ENCODE measurements around the gene RALGDS. TPM values are rescaled to one million over a fixed set of nuclear protein-coding genes. Genes with fewer than 3 reads are reported as not detected.
"Not testable (repeated sequence)": the region's sequence is repeated elsewhere in the genome, so short reads cannot be mapped to it uniquely, and the experiment has no call there.

Gene RALGDS
- total RNA-seq, 2 donors from 2014 or later: 24.2 to 39.7 TPM

DNA sequence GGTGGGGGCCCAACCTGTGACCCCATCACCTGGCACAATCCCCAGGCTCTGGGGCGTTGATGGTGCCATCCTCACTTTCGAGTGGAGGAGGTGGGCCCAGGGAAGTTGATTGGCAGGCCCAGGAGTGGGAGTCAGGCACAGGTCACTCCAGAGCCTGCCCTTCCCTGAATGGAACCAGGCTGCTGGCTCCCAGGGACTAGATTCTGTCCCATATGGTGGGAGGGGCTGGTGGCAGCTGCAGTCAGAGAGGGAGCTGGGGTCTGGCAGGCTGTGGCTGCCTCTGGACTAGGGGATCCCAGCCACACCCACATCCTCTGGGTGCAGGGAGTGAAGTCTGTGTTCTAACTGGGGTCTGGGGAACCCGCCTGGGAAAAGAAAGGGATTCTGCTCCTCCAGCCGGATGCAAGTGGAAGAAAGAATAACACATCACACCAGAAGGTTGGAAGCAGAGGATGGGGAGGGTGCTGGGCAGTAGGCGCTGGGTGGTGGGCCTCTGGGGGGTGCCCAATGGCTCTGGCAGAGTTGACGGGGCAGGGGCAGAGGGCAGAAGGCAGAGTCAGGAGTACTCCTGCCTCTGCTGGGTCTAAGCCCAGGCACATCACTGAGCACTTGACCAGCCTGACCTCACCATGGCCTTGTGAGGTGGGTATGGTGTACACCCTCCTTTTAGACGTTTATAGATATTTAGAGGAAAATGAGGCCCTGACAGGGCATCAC is 33.5 kb downstream of the RALGDS start:
- H3K36me3 ChIP-seq: no peaks in the 10 kb centered on the region
- H3K9ac ChIP-seq (ENCODE audit: low read depth in 2 of 2, low read length in 2 of 2): no peak overlapping the region
- TF ChIP-seq CTCF (IDR thresholded peaks at IDR 0.05): no peak
- no peaks in the 10 kb centered on the region for H3K27me3 ChIP-seq
- no peak for DNase-seq
- no peaks in the 10 kb centered on the region for H3K4me1 ChIP-seq
- intact Hi-C loops (cut with DNase I): no loop called here
- H3K4me3 ChIP-seq: no peak overlapping the region
- H3K27ac ChIP-seq: no peak overlapping the region
- no peaks in the 10 kb centered on the region for H3K9me3 ChIP-seq

DNA sequence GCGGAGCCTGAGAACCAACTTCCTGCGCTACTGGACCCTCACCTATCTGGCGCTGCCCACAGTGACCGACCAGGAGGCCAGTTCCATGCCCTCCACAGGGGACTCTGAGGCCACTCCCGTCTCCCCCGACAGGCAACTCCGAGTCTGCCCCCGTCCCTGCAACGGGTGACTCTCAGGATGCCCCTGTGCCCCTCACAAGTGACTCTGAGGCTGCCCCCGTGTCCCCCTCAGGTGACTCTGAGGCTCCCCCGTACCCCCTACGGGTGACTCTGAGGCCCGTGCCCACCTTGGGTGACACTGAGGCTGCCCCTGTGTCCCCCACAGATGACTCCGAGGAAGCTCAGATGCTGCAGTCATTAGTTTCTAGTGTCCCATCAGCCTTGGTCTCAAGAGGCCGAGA is 34.1 kb downstream of the RALGDS start:
- Histone ChIP-seq H3K4me1 (no peaks in the 10 kb centered on the region), H3K36me3 (no peaks in the 10 kb centered on the region), H3K27me3 (no peaks in the 10 kb centered on the region), H3K4me3 (no peak overlapping the region), H3K9me3 (no peaks in the 10 kb centered on the region), H3K27ac (no peak overlapping the region), H3K9ac (ENCODE audit: low read depth in 2 of 2, low read length in 2 of 2) (no peak overlapping the region)
- TF ChIP-seq CTCF (IDR thresholded peaks at IDR 0.05): no peak
- no peak for DNase-seq
- intact Hi-C loops (cut with DNase I): no loop called here

DNA sequence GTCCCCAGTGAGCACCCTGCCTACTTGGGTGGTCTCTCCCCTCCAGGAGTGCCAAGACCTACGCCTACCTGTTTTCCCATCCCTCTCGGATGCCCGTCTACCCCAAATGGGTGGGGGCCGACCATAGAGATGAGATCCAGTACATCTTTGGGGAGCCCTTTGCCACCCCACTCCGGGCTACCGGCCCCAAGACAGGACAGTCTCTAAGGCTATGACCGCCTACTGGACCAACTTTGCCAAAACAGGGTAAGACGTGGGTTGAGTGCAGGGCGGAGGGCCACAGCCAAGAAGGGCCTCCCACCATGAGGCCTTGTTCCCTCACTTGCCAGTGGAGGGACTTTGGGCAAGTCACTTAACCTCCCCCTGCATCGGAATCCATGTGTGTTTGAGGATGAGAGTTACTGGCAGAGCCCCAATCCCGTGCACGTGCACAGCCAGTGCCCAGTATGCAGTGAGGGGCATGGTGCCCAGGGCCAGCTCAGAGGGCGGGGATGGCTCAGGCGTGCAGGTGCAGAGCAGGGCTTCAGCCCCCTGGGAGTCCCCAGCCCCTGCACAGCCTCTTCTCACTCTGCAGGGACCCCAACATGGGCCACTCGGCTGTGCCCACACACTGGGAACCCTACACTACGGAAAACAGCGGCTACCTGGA is 34.7 kb downstream of the RALGDS start:
- intact Hi-C loops (cut with DNase I); H3K4me1 ChIP-seq; H3K9me3 ChIP-seq; H3K27me3 ChIP-seq; DNase-seq; H3K36me3 ChIP-seq; H3K9ac ChIP-seq (ENCODE audit: low read depth in 2 of 2, low read length in 2 of 2); H3K4me3 ChIP-seq; H3K27ac ChIP-seq: not testable (repeated sequence)

- H3K36me3 ChIP-seq; H3K9ac ChIP-seq (ENCODE audit: low read depth in 2 of 2, low read length in 2 of 2); DNase-seq; H3K27me3 ChIP-seq; H3K9me3 ChIP-seq; H3K27ac ChIP-seq; H3K4me1 ChIP-seq; H3K4me3 ChIP-seq; intact Hi-C loops (cut with DNase I): not testable (repeated sequence)
Measured at GRCh38 chr9:133083688-133084087, 37.4 kb downstream of the RALGDS start.

DNA sequence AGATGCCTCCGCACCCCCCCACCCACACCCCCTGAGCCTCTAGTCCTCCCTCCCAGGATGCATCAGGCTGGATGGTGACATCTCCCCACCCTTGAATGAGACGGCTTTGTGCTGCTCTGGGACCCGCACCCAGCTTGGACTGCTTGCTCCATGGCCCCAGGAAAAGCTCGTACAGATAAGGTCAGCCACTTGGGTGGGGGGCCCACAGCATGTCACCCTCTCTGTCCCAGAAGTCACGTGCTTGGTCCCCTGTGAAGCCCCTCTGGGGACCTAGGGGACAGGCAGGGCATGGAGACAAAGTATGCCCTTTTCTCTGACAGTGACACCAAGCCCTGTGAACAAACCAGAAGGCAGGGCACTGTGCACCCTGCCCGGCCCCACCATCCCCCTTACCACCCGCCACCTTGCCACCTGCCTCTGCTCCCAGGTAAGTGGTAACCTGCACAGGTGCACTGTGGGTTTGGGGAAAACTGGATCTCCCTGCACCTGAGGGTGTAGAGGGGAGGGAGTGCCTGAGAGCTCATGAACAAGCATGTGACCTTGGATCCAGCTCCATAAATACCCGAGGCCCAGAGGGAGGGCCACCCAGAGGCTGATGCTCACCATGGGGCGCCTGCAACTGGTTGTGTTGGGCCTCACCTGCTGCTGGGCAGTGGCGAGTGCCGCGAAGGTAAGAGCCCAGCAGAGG is 38.9 kb downstream of the RALGDS start:
- H3K4me3 ChIP-seq; intact Hi-C loops (cut with DNase I); H3K9ac ChIP-seq (ENCODE audit: low read depth in 2 of 2, low read length in 2 of 2); DNase-seq; H3K9me3 ChIP-seq; H3K4me1 ChIP-seq; H3K27me3 ChIP-seq; H3K27ac ChIP-seq; H3K36me3 ChIP-seq: not testable (repeated sequence)

DNA sequence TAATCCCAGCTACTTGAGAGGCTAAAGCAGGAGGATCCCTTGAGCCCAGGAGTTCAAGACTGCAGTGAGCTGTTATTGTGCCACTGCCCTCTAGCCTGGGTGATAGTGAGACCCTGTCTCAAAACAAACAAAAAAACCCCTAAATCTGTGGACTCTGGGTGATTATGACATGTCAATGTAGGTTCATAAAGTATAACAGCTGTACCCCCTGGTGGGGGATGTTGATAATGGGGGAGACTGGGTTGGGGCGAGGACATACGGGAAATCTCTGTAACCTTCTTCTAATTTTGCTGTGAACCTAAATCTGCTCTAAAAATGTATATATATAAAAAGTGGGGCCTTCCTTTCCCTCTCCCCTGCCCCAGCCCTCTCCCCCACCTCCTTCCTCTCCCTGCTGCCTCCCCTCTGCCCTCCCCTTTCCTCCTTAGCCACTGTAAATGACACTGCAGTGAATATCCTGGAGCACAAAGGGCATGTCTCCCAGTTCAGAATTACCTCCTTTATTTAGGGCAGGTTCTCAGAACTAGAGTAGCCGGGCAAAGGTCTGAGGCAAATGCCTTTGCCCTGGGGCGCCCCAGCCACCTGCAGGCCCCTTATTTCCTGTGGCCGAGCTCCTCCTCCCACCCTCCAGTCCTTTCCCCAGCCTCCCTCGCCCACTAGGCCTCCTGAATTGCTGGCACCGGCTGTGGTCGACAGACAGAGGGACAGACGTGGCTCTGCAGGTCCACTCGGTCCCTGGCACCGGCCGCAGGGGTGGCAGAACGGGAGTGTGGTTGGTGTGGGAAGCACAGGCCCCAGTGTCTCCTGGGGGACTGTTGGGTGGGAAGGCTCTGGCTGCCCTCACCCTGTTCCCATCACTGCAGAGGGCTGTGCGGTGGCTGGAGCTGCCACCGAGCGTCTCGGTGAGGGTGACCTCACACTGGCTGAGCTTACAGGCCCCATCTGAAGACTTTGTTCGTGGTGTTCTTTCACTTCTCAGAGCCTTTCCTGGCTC is 40.0 kb downstream of the RALGDS start:
- H3K9me3 ChIP-seq; H3K4me3 ChIP-seq; H3K36me3 ChIP-seq; H3K9ac ChIP-seq (ENCODE audit: low read depth in 2 of 2, low read length in 2 of 2); intact Hi-C loops (cut with DNase I); H3K4me1 ChIP-seq; H3K27ac ChIP-seq; H3K27me3 ChIP-seq; DNase-seq: not testable (repeated sequence)

- no peak for TF ChIP-seq CTCF (IDR thresholded peaks at IDR 0.05)
- Histone ChIP-seq H3K9me3 (no peaks in the 10 kb centered on the region), H3K36me3 (no peaks in the 10 kb centered on the region), H3K27me3 (no peaks in the 10 kb centered on the region), H3K9ac (ENCODE audit: low read depth in 2 of 2, low read length in 2 of 2) (no peak overlapping the region), H3K4me1 (no peaks in the 10 kb centered on the region), H3K4me3 (no peak overlapping the region), H3K27ac (no peak overlapping the region)
- intact Hi-C loops (cut with DNase I): no loop called here
- no peak for DNase-seq
Measured at GRCh38 chr9:133080161-133080560, 40.9 kb downstream of the RALGDS start.
